SU-DHL-6 (cell line): ENCODE results near the gene GNAQ.

Experiments
- H2AFZ ChIP-seq: fragments of 200-600 bp; sonication (generic); 2 replicates; pipeline ENCODE4 v1.6.1; 2014; ENCODE audit warnings: low read depth, mild to moderate bottlenecking, moderate library complexity, mixed read lengths, antibody characterized with exemption, low read length; ENCODE audit not compliant: severe bottlenecking
- H3F3A ChIP-seq: fragments of 200-600 bp; shearing (Covaris generic); 2 replicates; pipeline ENCODE4 v1.6.0; 2016; ENCODE audit warnings: antibody characterized with exemption, mild to moderate bottlenecking; ENCODE audit not compliant: insufficient read depth
- H3K27ac ChIP-seq: fragments of 200-600 bp; sonication (generic); 2 replicates; pipeline ENCODE4 v1.5.1; 2016; ENCODE audit warnings: low read depth, mild to moderate bottlenecking, low read length, moderate library complexity, mixed read lengths
- H3K27me3 ChIP-seq: fragments of 200-600 bp; sonication (generic), shearing (Covaris generic); 2 replicates; pipeline ENCODE4 v1.6.0; 2014; ENCODE audit warnings: mild to moderate bottlenecking, low read length
- H3K36me3 ChIP-seq: fragments of 200-600 bp; sonication (generic); 2 replicates; pipeline ENCODE4 v1.6.1; 2014; ENCODE audit warnings: mild to moderate bottlenecking, low read length, mixed read lengths
- H3K4me2 ChIP-seq: fragments of 300-600, 200-600 bp; shearing (Covaris generic), sonication (generic); 2 replicates; pipeline ENCODE4 v1.6.0; 2014; ENCODE audit warnings: low read length, low read depth, mild to moderate bottlenecking; ENCODE audit not compliant: poor library complexity, severe bottlenecking
- H3K4me3 ChIP-seq: fragments of 200-600 bp; sonication (generic); 2 replicates; pipeline ENCODE4 v1.5.1; 2014; ENCODE audit warnings: antibody characterized with exemption, low read length, mild to moderate bottlenecking, mixed read lengths; ENCODE audit not compliant: insufficient read depth, poor library complexity, severe bottlenecking
- H3K79me2 ChIP-seq: fragments of 200-600 bp; sonication (generic); 2 replicates; pipeline ENCODE4 v1.6.1; 2014; ENCODE audit warnings: mild to moderate bottlenecking, low read length, moderate library complexity; ENCODE audit not compliant: insufficient read depth
- H3K9ac ChIP-seq: fragments of 200-600 bp; sonication (generic); 2 replicates; pipeline ENCODE4 v1.7.0; 2014; ENCODE audit warnings: mild to moderate bottlenecking, low read length
- H3K9me2 ChIP-seq: fragments of 200-600 bp; sonication (generic); replicated peaks from 2 replicates; pipeline ENCODE4 v1.6.1; 2014; ENCODE audit warnings: low read length; ENCODE audit not compliant: insufficient read depth
- H3K9me3 ChIP-seq: fragments of 200-600 bp; sonication (generic); 2 replicates; pipeline ENCODE4 v1.6.1; 2014; ENCODE audit warnings: low read length, mixed read lengths; ENCODE audit not compliant: insufficient read depth
- H4K20me1 ChIP-seq: fragments of 200-600 bp; sonication (generic); 2 replicates; pipeline ENCODE4 v1.6.1; 2014; ENCODE audit warnings: low read depth, mild to moderate bottlenecking, antibody characterized with exemption, low read length, moderate library complexity, mixed read lengths
- EZH2phosphoT487 ChIP-seq: fragments of 200-600 bp; sonication (generic), shearing (Covaris generic); conservative IDR thresholded peaks from 2 replicates; pipeline ENCODE4 v1.6.1; 2018; ENCODE audit warnings: mild to moderate bottlenecking, antibody characterized with exemption, low read length, moderate library complexity, mixed read lengths
- TF ChIP-seq, protein P1 (sequence below): fragments of 200-600 bp; sonication (generic); IDR thresholded peaks from one replicate; pipeline ENCODE4 v1.5.1; 2017; ENCODE audit warnings: antibody characterized with exemption, mild to moderate bottlenecking, low read length, moderate library complexity; ENCODE audit not compliant: insufficient read depth, poor library complexity, severe bottlenecking

Gene GNAQ

DNA sequence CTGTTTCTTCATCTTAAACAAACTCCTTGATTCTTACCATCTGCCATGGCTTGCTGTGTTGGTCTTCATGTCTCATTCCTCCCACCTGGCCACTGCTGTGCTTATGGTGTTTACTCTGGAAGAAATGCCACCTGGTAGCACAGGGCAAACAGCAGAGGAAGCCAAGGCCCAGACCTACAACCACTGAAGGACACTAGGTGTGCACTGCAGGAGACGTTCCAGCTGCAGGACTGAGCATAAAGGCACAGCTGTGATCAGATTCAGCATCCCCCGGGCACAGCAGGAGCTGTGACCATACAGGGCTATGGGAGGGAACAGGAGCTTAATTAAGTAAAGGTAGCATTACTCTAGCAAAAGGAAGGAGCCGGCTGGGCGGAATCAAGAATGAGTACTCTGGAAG lies 12.6 kb upstream of the GNAQ start:
- no peak overlapping the region for H3K4me3 ChIP-seq
- H3K9me2 ChIP-seq: no peaks in the 10 kb centered on the region
- H3K27ac ChIP-seq: no peak overlapping the region
- H3K4me2 ChIP-seq: no peak overlapping the region
- H3K79me2 ChIP-seq: no peaks in the 10 kb centered on the region
- H3F3A ChIP-seq: no peaks in the 10 kb centered on the region
- no peaks in the 10 kb centered on the region for H4K20me1 ChIP-seq
- H3K9me3 ChIP-seq: no peaks in the 10 kb centered on the region
- no peak overlapping the region for H2AFZ ChIP-seq
- no peak for TF ChIP-seq EZH2phosphoT487
- TF ChIP-seq, protein P1, sequence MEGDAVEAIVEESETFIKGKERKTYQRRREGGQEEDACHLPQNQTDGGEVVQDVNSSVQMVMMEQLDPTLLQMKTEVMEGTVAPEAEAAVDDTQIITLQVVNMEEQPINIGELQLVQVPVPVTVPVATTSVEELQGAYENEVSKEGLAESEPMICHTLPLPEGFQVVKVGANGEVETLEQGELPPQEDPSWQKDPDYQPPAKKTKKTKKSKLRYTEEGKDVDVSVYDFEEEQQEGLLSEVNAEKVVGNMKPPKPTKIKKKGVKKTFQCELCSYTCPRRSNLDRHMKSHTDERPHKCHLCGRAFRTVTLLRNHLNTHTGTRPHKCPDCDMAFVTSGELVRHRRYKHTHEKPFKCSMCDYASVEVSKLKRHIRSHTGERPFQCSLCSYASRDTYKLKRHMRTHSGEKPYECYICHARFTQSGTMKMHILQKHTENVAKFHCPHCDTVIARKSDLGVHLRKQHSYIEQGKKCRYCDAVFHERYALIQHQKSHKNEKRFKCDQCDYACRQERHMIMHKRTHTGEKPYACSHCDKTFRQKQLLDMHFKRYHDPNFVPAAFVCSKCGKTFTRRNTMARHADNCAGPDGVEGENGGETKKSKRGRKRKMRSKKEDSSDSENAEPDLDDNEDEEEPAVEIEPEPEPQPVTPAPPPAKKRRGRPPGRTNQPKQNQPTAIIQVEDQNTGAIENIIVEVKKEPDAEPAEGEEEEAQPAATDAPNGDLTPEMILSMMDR: no peak
- H3K27me3 ChIP-seq: no peaks in the 10 kb centered on the region
- H3K36me3 ChIP-seq: no peaks in the 10 kb centered on the region
- no peak overlapping the region for H3K9ac ChIP-seq

DNA sequence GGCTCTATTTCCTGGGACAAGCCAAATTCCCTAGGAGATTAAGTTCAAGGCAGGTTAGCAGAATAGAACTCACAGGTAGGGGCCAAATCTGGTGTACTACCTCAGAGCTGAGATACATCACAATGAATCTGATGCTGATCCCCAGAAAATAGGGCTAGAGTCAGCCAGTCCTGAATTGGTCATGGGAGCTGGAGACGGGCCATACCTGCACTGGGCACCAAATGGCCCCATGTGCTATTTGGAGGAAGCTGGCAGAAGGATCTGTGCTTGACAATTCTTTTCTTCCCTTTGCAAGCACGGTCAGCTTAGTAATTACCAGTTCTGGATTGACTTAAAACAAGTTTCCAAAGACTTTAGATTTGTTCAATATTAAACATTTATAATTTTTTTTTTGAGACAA lies 10.4 kb upstream of the GNAQ start:
- no peaks in the 10 kb centered on the region for H3K36me3 ChIP-seq
- no peak overlapping the region for H3K27ac ChIP-seq
- no peaks in the 10 kb centered on the region for H4K20me1 ChIP-seq
- H3K9ac ChIP-seq: no peak overlapping the region
- no peak overlapping the region for H2AFZ ChIP-seq
- TF ChIP-seq, protein P1: no peak
- TF ChIP-seq EZH2phosphoT487: no peak
- H3K27me3 ChIP-seq: no peaks in the 10 kb centered on the region
- H3F3A ChIP-seq: no peaks in the 10 kb centered on the region
- no peaks in the 10 kb centered on the region for H3K79me2 ChIP-seq
- no peaks in the 10 kb centered on the region for H3K9me2 ChIP-seq
- no peak overlapping the region for H3K4me2 ChIP-seq
- no peak overlapping the region for H3K4me3 ChIP-seq
- H3K9me3 ChIP-seq: no peaks in the 10 kb centered on the region

DNA sequence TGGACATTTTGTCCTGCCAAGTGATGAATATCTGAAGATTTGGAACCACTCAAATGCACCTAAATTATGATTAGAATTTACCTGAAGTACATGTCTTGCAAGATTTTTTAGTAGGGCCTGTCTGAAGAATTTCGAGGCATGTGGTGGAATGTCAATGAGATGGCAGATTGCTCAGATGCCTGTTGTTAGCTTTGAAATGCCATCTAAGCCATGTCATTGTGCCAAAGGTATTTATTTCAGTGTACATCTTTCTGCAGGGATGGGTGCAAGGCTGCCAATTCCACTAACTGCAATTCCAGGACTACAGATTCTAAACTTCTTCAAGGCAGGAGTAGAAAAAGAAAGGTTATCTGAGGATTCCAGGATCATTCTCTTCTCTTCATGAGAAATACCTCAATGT lies 9.1 kb upstream of the GNAQ start:
- no peaks in the 10 kb centered on the region for H3K79me2 ChIP-seq
- H3K9me2 ChIP-seq: no peaks in the 10 kb centered on the region
- TF ChIP-seq EZH2phosphoT487: no peak
- TF ChIP-seq, protein P1: no peak

More for the DNA sequence above, 9.1 kb upstream of the GNAQ start:
- Histone ChIP-seq H3K9me3 (no peaks in the 10 kb centered on the region), H3K27me3 (no peaks in the 10 kb centered on the region), H3K4me2 (no peak overlapping the region), H3K4me3 (no peak overlapping the region), H3K9ac (no peak overlapping the region), H3K36me3 (no peaks in the 10 kb centered on the region), H2AFZ (no peak overlapping the region), H3K27ac (no peak overlapping the region), H4K20me1 (no peaks in the 10 kb centered on the region), H3F3A (no peaks in the 10 kb centered on the region)
